GM21360 (cell line): ENCODE measurements around the gene SIKE1.
"Not testable (repeated sequence)": the region's sequence is repeated elsewhere in the genome, so short reads cannot be mapped to it uniquely, and the experiment has no call there.

ENCODE experiments used
- ATAC-seq: cut with Tn5 transposase; IDR thresholded peaks from one replicate; pipeline ENCODE4 v1.9.1; 2021; ENCODE audit warnings: mild to moderate bottlenecking, moderate library complexity; ENCODE audit not compliant: unreplicated experiment

SIKE1 gene

GRCh38 chr1:114756009-114756892 lies 24.2 kb downstream of the SIKE1 start:
- peak; percentile 24 for ATAC-seq

GRCh38 chr1:114755006-114755931 lies 25.2 kb downstream of the SIKE1 start:
- no peak for ATAC-seq

- ATAC-seq, result not testable (repeated sequence)
Measured at GRCh38 chr1:114753702-114754101, 26.8 kb downstream of the SIKE1 start.

- ATAC-seq, result no peak
Measured at GRCh38 chr1:114753143-114753542, 27.3 kb downstream of the SIKE1 start.

- no peak for ATAC-seq
Measured at GRCh38 chr1:114750780-114751179, 29.7 kb downstream of the SIKE1 start.

- ATAC-seq, result no peak
Measured at GRCh38 chr1:114749835-114750234, 30.6 kb downstream of the SIKE1 start.

- ATAC-seq, result no peak
Measured at GRCh38 chr1:114746450-114747121, 33.9 kb downstream of the SIKE1 start.

GRCh38 chr1:114745291-114745690 lies 35.2 kb downstream of the SIKE1 start:
- no peak for ATAC-seq

- ATAC-seq, result no peak
Measured at GRCh38 chr1:114741963-114742746, 38.3 kb downstream of the SIKE1 start.

- ATAC-seq, result no peak
Measured at GRCh38 chr1:114740331-114740730, 40.2 kb downstream of the SIKE1 start.

- ATAC-seq, result no peak
Measured at GRCh38 chr1:114737314-114737849, 43.1 kb downstream of the SIKE1 start.

- no peak for ATAC-seq
Measured at GRCh38 chr1:114735479-114735878, 45.0 kb downstream of the SIKE1 start.

GRCh38 chr1:114729782-114730181 lies 50.7 kb downstream of the SIKE1 start:
- ATAC-seq, result no peak

- no peak for ATAC-seq
Measured at GRCh38 chr1:114728553-114728952, 51.9 kb downstream of the SIKE1 start.

GRCh38 chr1:114725230-114725629 lies 55.3 kb downstream of the SIKE1 start:
- ATAC-seq, result no peak

GRCh38 chr1:114723915-114724314 lies 56.6 kb downstream of the SIKE1 start:
- ATAC-seq, result no peak

GRCh38 chr1:114723457-114723856 lies 57.0 kb downstream of the SIKE1 start:
- ATAC-seq, result no peak

- no peak for ATAC-seq
Measured at GRCh38 chr1:114720492-114720891, 60.0 kb downstream of the SIKE1 start.
